DND-41 (cell line): ENCODE measurements around the gene TWSG1.

Source experiments
- ATAC-seq: fragments of 200-7000 bp; cut with Tn5 transposase; 3 replicates; pipeline ENCODE4 v1.9.1; 2021; ENCODE audit warnings: low read depth; ENCODE audit not compliant: insufficient read depth
- DNase-seq: peaks from one replicate; pipeline ENCODE4 v3.0.0-alpha.2; 2020
- H2AFZ ChIP-seq: 2 replicates; pipeline ENCODE4 v1.6.0; 2012; ENCODE audit warnings: low read depth, low read length
- H3K27ac ChIP-seq: 2 replicates; pipeline ENCODE4 v1.5.1; 2012; ENCODE audit warnings: low read length, inconsistent platforms
- H3K27me3 ChIP-seq: fragments of 200-600 bp; sonication (generic); 2 replicates; pipeline ENCODE4 v1.6.0; 2012; ENCODE audit warnings: low read length, mild to moderate bottlenecking, inconsistent platforms; ENCODE audit not compliant: insufficient read depth, poor library complexity
- H3K36me3 ChIP-seq: 2 replicates; pipeline ENCODE4 v1.5.1; 2012; ENCODE audit warnings: low read length, inconsistent platforms; ENCODE audit not compliant: insufficient read depth
- H3K4me1 ChIP-seq: 2 replicates; pipeline ENCODE4 v1.5.1; 2012; ENCODE audit warnings: mild to moderate bottlenecking, low read length; ENCODE audit not compliant: insufficient read depth
- H3K4me2 ChIP-seq: 2 replicates; pipeline ENCODE4 v1.6.0; 2012; ENCODE audit warnings: mild to moderate bottlenecking, moderate library complexity, low read length, inconsistent platforms; ENCODE audit not compliant: insufficient read depth
- H3K4me3 ChIP-seq, 2 experiments: fragments of 200-600 bp in 1 of 2; shearing (Covaris generic) in 1 of 2; 2 replicates each; pipeline ENCODE4 v1.5.1; 2012 to 2016; ENCODE audit warnings: inconsistent platforms in 2 of 2, low read length in 2 of 2, mild to moderate bottlenecking in 2 of 2, low read depth in 1 of 2, moderate library complexity in 1 of 2
- H3K79me2 ChIP-seq: 2 replicates; pipeline ENCODE4 v1.6.0; 2012; ENCODE audit warnings: low read length, inconsistent platforms; ENCODE audit not compliant: insufficient read depth
- H3K9ac ChIP-seq: 2 replicates; pipeline ENCODE4 v1.6.0; 2012; ENCODE audit warnings: low read depth, mild to moderate bottlenecking, inconsistent platforms, low read length, moderate library complexity
- H3K9me3 ChIP-seq: 2 replicates; pipeline ENCODE4 v1.5.1; 2012; ENCODE audit warnings: low read length, moderate library complexity, mild to moderate bottlenecking, inconsistent platforms; ENCODE audit not compliant: insufficient read depth, severe bottlenecking
- H4K20me1 ChIP-seq: 2 replicates; pipeline ENCODE4 v1.6.0; 2012; ENCODE audit warnings: low read length; ENCODE audit not compliant: insufficient read depth
- CTCF ChIP-seq: IDR thresholded peaks from 2 replicates; pipeline ENCODE4 v1.5.1; 2012; ENCODE audit warnings: borderline replicate concordance, low read length, moderate library complexity, mild to moderate bottlenecking; ENCODE audit not compliant: poor library complexity, severe bottlenecking; ENCODE audit errors: extremely low read depth
- EZH2 ChIP-seq: IDR thresholded peaks from 3 replicates; pipeline ENCODE4 v1.6.1; 2012; ENCODE audit warnings: borderline replicate concordance, low read depth, mild to moderate bottlenecking, moderate library complexity, low read length, inconsistent platforms; ENCODE audit not compliant: severe bottlenecking

TWSG1 gene

DNA sequence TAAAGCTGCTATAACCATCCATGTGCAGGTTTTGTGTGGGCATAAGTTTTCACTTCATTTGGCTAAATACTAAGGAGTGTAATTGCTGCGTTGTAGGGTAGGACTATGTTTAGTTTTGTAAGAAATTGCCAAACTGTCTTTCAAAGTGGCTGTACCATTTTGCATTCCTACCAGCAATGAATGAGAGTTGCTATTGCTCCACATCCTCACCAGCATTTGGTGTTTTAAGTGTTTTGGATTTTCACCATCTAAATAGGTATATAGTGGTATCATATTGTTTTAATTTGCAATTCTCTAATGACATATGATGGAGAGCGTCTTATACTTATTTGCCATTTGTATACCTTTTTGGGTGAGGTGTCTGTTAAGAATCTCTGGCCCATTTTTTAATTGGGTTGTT, 12.2 kb downstream of the TWSG1 start:
- ATAC-seq, result no peak
- H3K9me3 ChIP-seq, result no peaks in the 10 kb centered on the region
- no peak overlapping the region for H3K4me2 ChIP-seq
- H3K9ac ChIP-seq, result no peak overlapping the region
- no peak for TF ChIP-seq CTCF
- TF ChIP-seq EZH2, result no peak
- H2AFZ ChIP-seq, result no peak overlapping the region
- no peaks in the 10 kb centered on the region for H3K27me3 ChIP-seq
- H3K36me3 ChIP-seq, result peaks cover 3% of the 10 kb centered on the region; the same call in 1 of the 2 replicates
- no peak overlapping the region for H3K4me3 ChIP-seq
- no peak for DNase-seq
- H3K79me2 ChIP-seq, result peaks cover 7% of the 10 kb centered on the region; the same call in 1 of the 2 replicates
- 0 out of 2 replicates have a peak, but pooled peaks cover 3% of the 10 kb centered on the region for H4K20me1 ChIP-seq
- no peak overlapping the region for H3K27ac ChIP-seq
- peaks cover 7% of the 10 kb centered on the region for H3K4me1 ChIP-seq

- Histone ChIP-seq H3K79me2 (peaks cover 7% of the 10 kb centered on the region; the same call in 1 of the 2 replicates), H3K36me3 (no peaks in the 10 kb centered on the region; the same call in 1 of the 2 replicates), H3K9me3 (no peaks in the 10 kb centered on the region), H3K4me3 (no peak overlapping the region), H2AFZ (no peak overlapping the region), H3K9ac (no peak overlapping the region), H3K4me2 (no peak overlapping the region), H3K4me1 (peaks cover 7% of the 10 kb centered on the region), H3K27me3 (no peaks in the 10 kb centered on the region), H3K27ac (no peak overlapping the region), H4K20me1 (no peaks in the 10 kb centered on the region)
- ATAC-seq, result no peak
- TF ChIP-seq EZH2 (no peak), CTCF (no peak)
- no peak for DNase-seq
These were observed 13.6 kb downstream of the TWSG1 start for GRCh38 chr18:9348079-9348671.

DNA sequence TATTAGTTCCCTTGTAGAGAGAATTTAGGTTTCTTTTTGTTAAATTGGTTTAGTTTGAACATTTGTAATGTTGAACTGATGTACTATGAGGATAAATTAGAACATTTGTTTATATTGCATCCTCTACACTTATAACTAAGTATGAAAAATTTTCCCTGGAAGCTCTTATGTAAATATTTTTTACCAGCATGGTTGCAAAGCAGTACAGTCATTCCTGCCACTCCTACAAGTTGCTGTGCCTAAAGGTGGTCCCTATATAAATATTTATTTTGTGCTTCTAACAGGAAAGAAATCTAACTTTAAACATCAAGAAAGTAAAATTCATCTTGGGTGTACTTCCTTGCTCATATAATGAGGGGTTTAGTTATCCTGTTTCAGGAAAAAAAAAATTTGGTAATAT, 14.2 kb downstream of the TWSG1 start:
- Histone ChIP-seq H3K4me2 (no peak overlapping the region), H3K79me2 (peaks cover 6% of the 10 kb centered on the region; the same call in 1 of the 2 replicates), H3K9me3 (no peaks in the 10 kb centered on the region), H3K27ac (no peak overlapping the region), H3K4me3 (no peak overlapping the region), H3K9ac (no peak overlapping the region), H3K36me3 (no peaks in the 10 kb centered on the region), H3K27me3 (no peaks in the 10 kb centered on the region), H2AFZ (no peak overlapping the region), H4K20me1 (no peaks in the 10 kb centered on the region), H3K4me1 (peaks cover 7% of the 10 kb centered on the region)
- ATAC-seq (no peak), DNase-seq (no peak)
- TF ChIP-seq EZH2 (no peak), CTCF (no peak)
